ENCODE results near the gene CTRB1.

- TF ChIP-seq CTCF (IDR thresholded peaks at IDR 0.05), result no peak
- TF ChIP-seq ZFX (IDR thresholded peaks at IDR 0.05; ENCODE audit: borderline replicate concordance), result no peak
Measured at GRCh38 chr16:75237398-75238131, 18.8 kb downstream of the CTRB1 start.
